Measurements from ENCODE around the gene DEDD2.
A peak's percentile ranks its signal among the peaks of the same experiment; 100 is the strongest.

The DEDD2 gene

GRCh38 chr19:42248270-42249148 is 31.0 kb upstream of the DEDD2 start:
- no peak for DNase-seq

- DNase-seq = no peak
These were observed 30.2 kb upstream of the DEDD2 start for GRCh38 chr19:42247640-42248199.

GRCh38 chr19:42246922-42247639 is 29.6 kb upstream of the DEDD2 start:
- DNase-seq = no peak

GRCh38 chr19:42246143-42246921 is 28.9 kb upstream of the DEDD2 start:
- DNase-seq = peak; percentile 59

- no peak for DNase-seq
These were observed 27.8 kb upstream of the DEDD2 start for GRCh38 chr19:42245231-42245630.

GRCh38 chr19:42244347-42245220 is 27.1 kb upstream of the DEDD2 start:
- peak; percentile 89 for DNase-seq

- peak; percentile 99 for DNase-seq
These were observed 25.3 kb upstream of the DEDD2 start, which contains the start of gene GSK3A for GRCh38 chr19:42242512-42243409. Gene GSK3A (minus strand): TSS chr19:42242602. CDS start chr19:42242465, 137 bp downstream.

GRCh38 chr19:42242069-42242511 is 24.6 kb upstream of the DEDD2 start:
- no peak for DNase-seq

GRCh38 chr19:42241279-42241678 is 23.8 kb upstream of the DEDD2 start:
- no peak for DNase-seq

GRCh38 chr19:42239544-42240220 is 22.2 kb upstream of the DEDD2 start:
- DNase-seq = no peak

GRCh38 chr19:42235181-42235580 is 17.7 kb upstream of the DEDD2 start:
- DNase-seq = no peak

GRCh38 chr19:42234364-42234763 is 16.9 kb upstream of the DEDD2 start:
- DNase-seq = no peak

- no peak for DNase-seq
These were observed 16.3 kb upstream of the DEDD2 start for GRCh38 chr19:42233678-42234292.

- no peak for DNase-seq
These were observed 15.6 kb upstream of the DEDD2 start for GRCh38 chr19:42233106-42233505.

- no peak for DNase-seq
These were observed 15.0 kb upstream of the DEDD2 start for GRCh38 chr19:42232435-42232834.

GRCh38 chr19:42230571-42230970 is 13.1 kb upstream of the DEDD2 start:
- no peak for DNase-seq

- no peak for DNase-seq
These were observed 12.4 kb upstream of the DEDD2 start for GRCh38 chr19:42229855-42230351.

GRCh38 chr19:42229301-42229854 is 11.9 kb upstream of the DEDD2 start:
- DNase-seq = no peak

- no peak for DNase-seq
These were observed 11.2 kb upstream of the DEDD2 start for GRCh38 chr19:42228641-42229040.
